Anterior cingulate cortex (tissue), 58 donors: ENCODE results near the gene WSB1.

ENCODE experiments used
- DNase-seq, 58 donors: peaks; one replicate each; lab custom pipeline; 2025; lab: John Stamatoyannopoulos, UW

Gene WSB1

GRCh38 chr17:27332485-27333409 lies 38.8 kb downstream of the WSB1 start:
- DNase-seq, result peak; percentile 57 to 99 (median 94)

GRCh38 chr17:27333410-27333980 lies 39.6 kb downstream of the WSB1 start:
- DNase-seq, result peak in 2 of 58 donors; percentile 5 to 11

DNA sequence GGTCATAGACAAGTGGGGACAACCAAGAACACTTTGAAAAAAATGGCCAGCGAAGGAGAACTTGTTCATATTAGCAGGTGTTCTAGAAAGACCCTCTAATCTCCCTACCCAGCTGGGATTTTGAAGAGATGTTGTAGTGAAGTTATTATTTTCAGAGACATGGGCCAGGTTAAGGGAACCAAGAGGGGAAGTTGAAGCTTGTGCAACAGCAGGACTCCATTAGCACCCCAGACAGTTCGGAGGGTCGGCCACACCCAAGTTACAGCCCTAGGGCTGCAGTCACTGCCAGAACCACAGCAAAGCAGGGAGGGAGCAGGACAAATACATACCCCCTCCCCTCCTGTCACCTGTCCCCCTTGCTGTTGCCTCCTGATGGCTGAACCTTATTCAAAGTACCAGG lies 42.3 kb downstream of the WSB1 start:
- no peak for DNase-seq

DNA sequence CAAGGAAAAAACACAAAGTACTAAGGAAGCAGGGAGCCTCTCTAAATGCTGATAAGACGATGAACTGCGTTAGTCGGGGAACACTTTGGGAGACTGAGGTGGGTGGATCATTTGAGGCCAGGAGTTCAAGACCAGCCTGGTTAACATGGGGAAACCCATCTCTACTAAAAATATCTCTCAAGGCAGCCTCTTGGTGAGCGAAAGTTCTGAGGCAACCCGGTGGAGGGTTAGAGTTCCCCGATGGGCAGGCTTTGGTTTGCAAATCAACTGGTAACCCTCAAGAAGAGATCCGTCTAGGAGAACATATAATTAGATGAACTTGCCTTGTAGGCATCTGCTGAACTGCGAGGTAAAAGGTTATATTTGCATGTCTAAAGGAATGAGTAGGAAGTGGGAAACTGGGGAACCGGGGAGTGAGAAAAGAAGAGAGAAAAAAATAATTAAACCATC lies 44.6 kb downstream of the WSB1 start:
- DNase-seq, result no peak

- DNase-seq, result no peak
Observed at GRCh38 chr17:27339198-27339835, 45.4 kb downstream of the WSB1 start.

DNA sequence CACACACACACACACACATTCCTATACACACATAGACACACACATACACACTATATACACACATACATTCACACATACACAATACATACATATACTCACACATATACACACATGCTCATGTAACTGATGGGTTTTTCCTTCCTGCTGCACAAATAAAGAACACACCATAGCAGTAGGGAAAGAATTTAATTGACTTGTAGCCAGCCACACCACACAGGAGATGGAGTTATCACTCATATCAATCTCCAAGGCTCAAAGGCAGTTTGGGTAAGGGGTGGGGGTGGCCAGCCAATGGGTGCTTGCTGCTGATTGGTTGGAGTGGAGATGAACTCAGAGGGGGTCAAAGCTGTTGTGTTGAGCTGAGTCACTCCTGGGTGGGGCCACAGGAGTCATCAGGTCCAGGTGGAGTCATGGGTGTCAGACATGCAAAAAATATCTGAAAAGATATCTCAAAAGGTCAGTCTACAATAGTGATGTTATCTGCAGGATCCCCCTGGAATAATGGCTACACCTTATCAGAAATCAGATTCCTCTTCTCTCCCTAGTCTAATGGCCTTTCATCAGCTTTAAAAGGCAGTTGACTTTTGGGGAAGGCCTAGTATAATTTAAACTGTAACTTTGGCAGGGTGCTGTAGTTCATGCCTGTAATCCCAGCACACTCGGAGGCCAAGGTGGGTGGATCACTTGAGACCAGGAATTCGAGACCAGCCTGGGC lies 46.1 kb downstream of the WSB1 start:
- DNase-seq, result no peak

DNA sequence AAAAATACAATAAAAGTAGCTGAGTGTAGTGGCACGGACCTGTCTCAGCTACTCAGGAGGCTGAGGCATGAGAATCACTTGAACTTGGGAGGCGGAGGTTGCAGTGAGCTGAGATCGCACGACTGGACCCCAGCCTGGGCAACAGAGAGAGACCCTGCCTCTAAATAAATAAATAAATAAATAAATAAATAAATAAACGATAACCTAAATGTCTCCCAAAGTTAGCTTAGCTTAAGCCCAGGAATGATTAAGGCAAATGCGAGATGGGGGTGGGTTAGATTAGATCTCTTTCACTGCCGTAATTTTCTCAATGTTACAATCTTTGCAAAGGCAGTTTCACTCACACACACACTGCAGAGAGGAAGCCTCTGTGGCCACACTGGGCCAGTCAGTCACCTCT lies 46.7 kb downstream of the WSB1 start:
- DNase-seq, result no peak

DNA sequence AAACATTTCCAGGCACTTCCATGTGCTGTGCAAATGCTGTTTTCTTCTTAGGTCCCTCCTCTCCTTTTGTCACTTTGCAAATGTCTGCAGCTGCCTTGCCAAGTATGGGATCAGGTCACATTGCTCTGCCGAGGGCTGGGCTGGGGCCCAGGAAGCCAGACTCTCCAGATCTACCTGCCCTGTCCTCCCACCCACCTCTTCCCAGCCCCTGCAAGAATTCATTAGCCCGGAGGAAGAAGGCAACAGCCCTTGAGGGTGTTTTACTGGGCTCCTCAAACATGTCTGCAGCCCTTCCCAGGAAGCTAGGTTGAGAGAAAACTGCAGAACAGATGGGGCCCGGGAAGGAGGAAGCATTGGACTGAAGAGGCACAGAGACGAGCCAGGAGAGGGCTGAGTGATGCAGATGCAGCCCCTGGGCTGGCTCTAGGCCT lies 47.1 kb downstream of the WSB1 start:
- DNase-seq, result peak in 12 of 58 donors; percentile 9 to 78 (median 34)

DNA sequence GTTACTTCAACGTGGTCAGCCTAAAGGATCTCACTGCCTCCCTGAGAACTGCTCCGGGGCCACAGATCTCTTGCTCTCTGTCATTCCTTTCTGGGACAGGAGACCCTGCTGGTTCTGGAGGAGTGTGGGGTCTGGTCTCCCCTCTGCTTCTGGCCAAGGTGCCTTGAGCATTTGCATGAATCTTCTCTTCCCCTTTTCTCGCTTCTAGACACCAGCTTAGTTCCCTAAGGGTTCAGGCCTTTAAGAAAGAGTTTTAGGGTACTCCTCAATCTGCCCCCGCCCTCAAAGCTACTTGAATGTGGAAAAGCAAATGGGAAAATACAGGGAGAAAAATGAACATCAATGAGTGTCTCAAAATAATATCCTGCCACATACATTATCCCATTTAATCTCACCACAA lies 48.1 kb downstream of the WSB1 start:
- DNase-seq, result no peak

DNA sequence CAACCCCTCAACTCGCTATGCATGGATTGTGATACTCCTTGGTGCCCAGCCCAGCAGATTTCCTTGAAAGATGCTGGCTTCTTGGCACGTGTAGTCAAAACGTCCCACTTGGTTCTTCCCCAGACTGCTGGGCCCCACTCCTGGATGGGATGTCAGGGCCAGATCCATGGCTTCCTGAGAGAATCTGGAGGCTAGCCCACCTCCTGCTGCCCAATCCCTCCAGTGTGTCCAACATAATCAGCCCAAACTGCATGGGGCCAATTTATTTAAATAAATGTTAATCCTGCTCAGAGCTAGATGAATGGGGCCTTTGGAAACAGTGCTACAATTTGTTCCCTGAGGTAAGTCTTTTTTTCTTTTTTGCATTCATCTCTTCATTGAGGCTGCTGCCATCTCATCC lies 49.4 kb downstream of the WSB1 start:
- peak in 30 of 58 donors; percentile 7 to 79 (median 33) for DNase-seq

- DNase-seq, result no peak
Observed at GRCh38 chr17:27343977-27344607, 50.2 kb downstream of the WSB1 start.

GRCh38 chr17:27345141-27345904 lies 51.4 kb downstream of the WSB1 start:
- DNase-seq, result peak in 29 of 58 donors; percentile 2 to 74 (median 29)

DNA sequence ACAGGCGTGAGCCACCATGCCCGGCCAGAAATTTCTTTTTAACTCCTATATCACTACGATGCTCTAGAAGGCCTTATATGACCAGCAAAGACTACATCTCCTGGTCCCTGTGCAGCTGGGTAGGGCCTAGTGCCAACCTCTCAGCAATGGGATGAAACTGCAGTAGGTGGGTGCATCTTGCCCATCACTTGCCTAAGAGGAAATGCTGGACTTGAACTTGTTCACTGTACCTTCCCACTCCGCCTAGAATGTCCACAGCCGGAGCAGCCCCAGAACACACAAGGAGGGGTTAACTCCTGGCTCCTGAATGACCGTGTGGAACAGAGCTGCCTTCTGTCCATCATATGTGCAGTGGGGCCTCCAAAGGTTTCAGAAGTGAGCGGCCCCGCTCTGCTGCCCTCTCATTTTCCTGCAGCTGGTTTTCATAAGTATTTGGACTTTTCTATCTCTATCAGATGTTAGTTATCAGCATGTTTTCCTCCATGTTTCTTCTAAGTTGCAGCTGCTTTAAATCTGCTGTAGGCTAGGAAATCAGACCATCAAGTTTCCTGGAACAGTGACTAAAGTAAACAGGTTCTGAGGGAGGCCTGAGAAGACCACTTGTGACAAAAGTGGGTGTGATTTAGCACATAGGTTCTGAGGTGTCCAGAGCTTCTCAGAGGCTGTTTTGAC lies 52.5 kb downstream of the WSB1 start:
- no peak for DNase-seq

GRCh38 chr17:27348196-27348595 lies 54.3 kb downstream of the WSB1 start:
- DNase-seq, result no peak

GRCh38 chr17:27349540-27350021 lies 55.7 kb downstream of the WSB1 start:
- DNase-seq, result no peak

- no peak for DNase-seq
Observed at GRCh38 chr17:27351759-27352158, 57.8 kb downstream of the WSB1 start.

DNA sequence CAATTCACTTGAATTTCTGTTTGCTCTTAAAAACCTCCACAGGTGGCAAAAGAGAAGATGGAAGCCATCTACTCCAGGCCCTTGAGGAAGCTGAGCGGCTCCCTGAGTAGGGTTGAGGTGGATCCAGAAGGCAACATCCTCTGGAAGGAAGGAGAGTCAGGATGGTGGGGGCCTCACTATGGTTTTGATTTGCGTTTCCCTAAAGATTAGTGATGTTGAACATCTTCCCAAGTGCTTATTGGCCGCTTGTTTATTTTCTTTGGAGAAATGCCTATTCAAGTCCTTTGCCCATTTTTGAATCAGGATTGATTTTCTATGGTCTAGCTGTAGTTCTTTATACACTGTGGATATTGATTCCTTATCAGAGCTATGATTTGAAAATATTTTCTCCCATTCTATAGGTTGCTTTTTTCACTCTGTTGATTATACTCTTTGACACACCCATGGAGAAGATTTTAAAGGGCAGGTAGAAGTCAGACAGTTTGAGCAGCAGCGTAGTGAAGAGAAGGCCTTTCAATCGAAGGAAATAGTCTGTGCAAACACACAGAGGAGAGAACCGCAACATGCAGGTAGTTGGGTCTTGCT lies 58.6 kb downstream of the WSB1 start:
- no peak for DNase-seq

- DNase-seq, result no peak
Observed at GRCh38 chr17:27353033-27353460, 59.1 kb downstream of the WSB1 start.
